ENCODE measurements around the gene PHOX2A. TPM values are rescaled to one million over a fixed set of nuclear protein-coding genes. Genes with fewer than 3 reads are reported as not detected.

The PHOX2A gene
- total and polyA plus RNA-seq, 2 of the 13 experiments (the other 11 are each of a cell fraction or from before 2014, with no cell fraction given), result not detected

GRCh38 chr11:72245263-72245816 is 1.4 kb upstream of the PHOX2A start:
- ATAC-seq (no peak), DNase-seq (ENCODE audit: low spot score) (no peak), FAIRE-seq (no peak)
- Histone ChIP-seq H3K79me2 (ENCODE audit: insufficient read depth, low read length) (no peaks in the 10 kb centered on the region), H3K4me2 (ENCODE audit: low read depth, low read length) (no peak overlapping the region), H3K4me3 (replicated peaks in 1 of 3; ENCODE audit: insufficient read depth in 1 of 3, low read depth in 2 of 3, low read length in 3 of 3) (no peak overlapping the region), H3K9ac (ENCODE audit: insufficient read depth, low read depth, low read length) (no peak overlapping the region), H3K36me3 (replicated peaks in 1 of 2; ENCODE audit: control insufficient read depth in 1 of 2, insufficient read depth in 2 of 2, low read length in 2 of 2) (no peaks in the 10 kb centered on the region), H3K4me1 (ENCODE audit: insufficient read depth, low read length) (peaks cover 6% of the 10 kb centered on the region), H2AFZ (ENCODE audit: low read length) (no peak overlapping the region), H4K20me1 (ENCODE audit: insufficient read depth, low read length) (no peaks in the 10 kb centered on the region), H3K9me3 (ENCODE audit: low read length) (no peaks in the 10 kb centered on the region), H3K27me3 (ENCODE audit: control insufficient read depth in 1 of 2, insufficient read depth in 2 of 2, low read length in 2 of 2) (peaks cover 13 to 78% of the 10 kb centered on the region in 2 experiments), H3K27ac (ENCODE audit: extremely low read length, insufficient read depth, low read length) (no peak overlapping the region)
- ChIA-PET CTCF (ENCODE audit: low intra/inter-chr PET ratio, low total read pairs) (no interaction called here), POLR2A (interaction anchor here (1.0 kb wide), 1 partner anchor 21 kb away, joined by 3 read pairs; the partner anchor contains the start of gene INPPL1)
- intact Hi-C loops (cut with micrococcal nuclease; ENCODE audit: unreplicated experiment) (no loop called here), in situ Hi-C loops (cut with HindIII; ENCODE audit: extremely low pct_ligation_motif_present, low pct_unique_long_range_greater_than_20kb) (no loop called here)
- 10% methylated on average over 15 of the region's 19 CpGs for WGBS (ENCODE audit: low lambda C conversion rate)
- BruUV-seq (replicated peaks), result no TSS peak
- TF ChIP-seq STAG1 (CRISPR knock-in tag; IDR thresholded peaks at IDR 0.05) (no peak), LBX2 (CRISPR knock-in tag; IDR thresholded peaks at IDR 0.05; ENCODE audit: borderline replicate concordance) (no peak), ELF4 (CRISPR knock-in tag; IDR thresholded peaks at IDR 0.05; ENCODE audit: borderline replicate concordance) (no peak), SOX13 (IDR thresholded peaks at IDR 0.05) (no peak), SOX13 (CRISPR knock-in tag; conservative IDR thresholded peaks at IDR 0.05 in 1 of 2, IDR thresholded peaks at IDR 0.05 in 1 of 2) (no peak), UBTF (CRISPR knock-in tag; IDR thresholded peaks at IDR 0.05) (no peak), MXD1 (CRISPR knock-in tag; IDR thresholded peaks at IDR 0.05) (no peak), ZNF691 (CRISPR knock-in tag; IDR thresholded peaks at IDR 0.05; ENCODE audit: borderline replicate concordance, low read depth) (no peak), KLF12 (CRISPR knock-in tag; IDR thresholded peaks at IDR 0.05; ENCODE audit: borderline replicate concordance) (no peak), ZNF576 (CRISPR knock-in tag; IDR thresholded peaks at IDR 0.05) (no peak), POGZ (CRISPR knock-in tag; IDR thresholded peaks at IDR 0.05) (no peak), ZSCAN22 (CRISPR knock-in tag; IDR thresholded peaks at IDR 0.05) (no peak), SP5 (CRISPR knock-in tag; IDR thresholded peaks at IDR 0.05; ENCODE audit: borderline replicate concordance, low read depth) (no peak), NR3C1 (CRISPR knock-in tag; IDR thresholded peaks at IDR 0.05) (no peak), REST (IDR thresholded peaks at IDR 0.05; ENCODE audit: borderline replicate concordance in 1 of 2, low read depth in 1 of 2, low read length in 2 of 2) (no peak), EEA1 (CRISPR knock-in tag; IDR thresholded peaks at IDR 0.05; ENCODE audit: borderline replicate concordance) (no peak), RARG (CRISPR knock-in tag; IDR thresholded peaks at IDR 0.05; ENCODE audit: low read depth) (no peak)
